GM12872 (cell line): Measurements from ENCODE around the gene TCP11.

Experiments
- TF ChIP-seq, protein P1 (sequence below): IDR thresholded peaks from 3 replicates; pipeline ENCODE4 v1.5.1; 2011; ENCODE audit warnings: low read depth, mild to moderate bottlenecking, low read length, moderate library complexity; ENCODE audit not compliant: insufficient read depth

The TCP11 gene

DNA sequence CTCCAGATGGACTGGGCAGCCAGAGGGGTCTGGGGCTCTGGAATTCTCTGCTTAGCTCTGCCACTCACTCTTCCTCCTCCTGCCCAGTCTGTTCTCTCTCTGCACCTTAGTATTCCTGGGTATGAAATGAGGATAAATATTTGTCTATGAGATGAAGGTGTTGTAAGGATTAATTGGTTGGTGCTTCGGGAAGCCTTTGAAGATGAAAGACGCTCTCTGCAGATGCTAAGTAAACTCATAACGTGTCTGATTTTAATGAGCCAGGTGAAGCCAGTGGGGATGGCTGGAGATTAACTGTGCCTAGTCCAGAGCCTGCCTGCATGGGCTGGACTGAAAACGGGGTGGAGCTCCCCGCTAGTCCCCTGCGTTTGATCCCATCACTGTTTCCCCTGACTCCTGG is 23.1 kb upstream of the TCP11 start:
- TF ChIP-seq, protein P1, sequence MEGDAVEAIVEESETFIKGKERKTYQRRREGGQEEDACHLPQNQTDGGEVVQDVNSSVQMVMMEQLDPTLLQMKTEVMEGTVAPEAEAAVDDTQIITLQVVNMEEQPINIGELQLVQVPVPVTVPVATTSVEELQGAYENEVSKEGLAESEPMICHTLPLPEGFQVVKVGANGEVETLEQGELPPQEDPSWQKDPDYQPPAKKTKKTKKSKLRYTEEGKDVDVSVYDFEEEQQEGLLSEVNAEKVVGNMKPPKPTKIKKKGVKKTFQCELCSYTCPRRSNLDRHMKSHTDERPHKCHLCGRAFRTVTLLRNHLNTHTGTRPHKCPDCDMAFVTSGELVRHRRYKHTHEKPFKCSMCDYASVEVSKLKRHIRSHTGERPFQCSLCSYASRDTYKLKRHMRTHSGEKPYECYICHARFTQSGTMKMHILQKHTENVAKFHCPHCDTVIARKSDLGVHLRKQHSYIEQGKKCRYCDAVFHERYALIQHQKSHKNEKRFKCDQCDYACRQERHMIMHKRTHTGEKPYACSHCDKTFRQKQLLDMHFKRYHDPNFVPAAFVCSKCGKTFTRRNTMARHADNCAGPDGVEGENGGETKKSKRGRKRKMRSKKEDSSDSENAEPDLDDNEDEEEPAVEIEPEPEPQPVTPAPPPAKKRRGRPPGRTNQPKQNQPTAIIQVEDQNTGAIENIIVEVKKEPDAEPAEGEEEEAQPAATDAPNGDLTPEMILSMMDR, result no peak

DNA sequence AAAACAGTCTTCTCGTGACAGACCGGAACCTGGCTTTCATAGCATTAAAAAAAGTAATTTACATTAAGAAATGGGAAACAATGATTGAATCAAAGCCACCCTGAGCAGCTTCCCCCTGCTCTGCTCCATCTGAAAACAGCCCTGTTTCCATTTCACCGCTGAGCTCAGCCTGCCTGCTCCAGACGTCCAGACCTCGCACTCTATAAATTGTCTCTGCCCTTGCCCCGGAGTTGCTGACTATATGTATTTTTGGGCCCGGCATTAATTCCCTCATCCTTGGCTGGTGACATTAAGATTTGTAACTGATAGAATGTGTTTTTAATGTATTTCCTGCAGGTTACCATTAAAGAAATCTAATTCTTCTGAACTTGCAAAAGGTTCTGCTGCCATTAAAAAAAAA is 22.7 kb upstream of the TCP11 start:
- TF ChIP-seq, protein P1, result no peak

DNA sequence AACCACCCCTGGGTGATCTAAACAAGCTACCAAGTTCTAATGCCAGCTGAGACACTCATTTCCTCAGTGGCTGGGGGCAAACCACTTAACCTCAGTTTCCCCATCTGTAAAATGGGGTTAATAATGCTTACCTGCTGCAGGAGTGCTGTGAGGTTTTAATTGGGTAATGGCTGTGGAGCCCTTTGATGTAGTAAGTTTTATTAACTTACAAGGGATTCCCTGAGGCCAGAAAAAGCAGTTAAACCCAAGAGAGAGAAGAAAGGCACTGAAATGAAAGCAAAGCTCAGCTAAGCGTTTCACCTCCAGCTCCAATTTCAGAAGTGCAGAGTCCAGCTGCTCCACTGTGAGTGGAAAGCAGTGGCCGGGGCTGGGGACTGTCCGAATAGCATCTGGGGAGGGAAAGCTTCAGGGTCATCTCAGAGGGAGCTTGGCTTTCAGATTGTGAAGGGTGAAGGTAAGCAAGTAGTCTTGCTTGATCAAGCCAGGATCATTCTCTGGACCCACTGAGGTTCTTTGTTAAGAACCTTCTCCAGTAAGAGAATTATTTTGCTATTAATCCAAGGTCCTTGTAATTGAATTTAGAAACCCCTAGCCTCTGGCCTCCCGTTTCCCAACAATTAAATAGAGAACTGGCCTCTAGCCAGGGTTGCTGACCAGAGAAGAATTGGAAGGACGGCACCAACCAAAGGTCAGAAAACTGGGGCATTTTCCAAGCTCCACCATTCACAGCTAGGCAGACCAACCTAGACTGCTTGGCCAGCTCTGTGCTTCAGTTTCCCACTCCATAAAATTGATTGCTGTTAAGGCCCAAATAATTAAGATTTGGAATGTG is 20.9 kb upstream of the TCP11 start:
- TF ChIP-seq, protein P1, result no peak

DNA sequence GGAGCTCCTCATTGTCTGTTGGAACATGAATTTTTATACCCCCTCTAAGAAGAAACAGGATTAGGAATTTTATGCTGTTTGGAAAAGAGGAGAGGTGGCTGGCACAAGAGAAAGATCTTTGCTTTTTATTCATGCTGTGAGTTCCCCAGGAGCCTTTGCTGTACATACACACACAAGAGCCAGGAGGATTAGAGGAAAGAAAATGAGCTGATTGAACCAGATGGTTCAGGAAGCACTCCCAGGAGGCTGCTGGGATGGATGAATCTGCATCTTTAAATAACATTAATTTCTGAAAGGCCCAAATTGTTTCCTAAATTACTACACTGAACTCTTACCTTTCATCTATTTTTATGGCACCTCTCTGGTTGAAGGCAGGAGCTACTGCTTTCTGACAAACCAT is 20.1 kb upstream of the TCP11 start:
- TF ChIP-seq, protein P1, result no peak

DNA sequence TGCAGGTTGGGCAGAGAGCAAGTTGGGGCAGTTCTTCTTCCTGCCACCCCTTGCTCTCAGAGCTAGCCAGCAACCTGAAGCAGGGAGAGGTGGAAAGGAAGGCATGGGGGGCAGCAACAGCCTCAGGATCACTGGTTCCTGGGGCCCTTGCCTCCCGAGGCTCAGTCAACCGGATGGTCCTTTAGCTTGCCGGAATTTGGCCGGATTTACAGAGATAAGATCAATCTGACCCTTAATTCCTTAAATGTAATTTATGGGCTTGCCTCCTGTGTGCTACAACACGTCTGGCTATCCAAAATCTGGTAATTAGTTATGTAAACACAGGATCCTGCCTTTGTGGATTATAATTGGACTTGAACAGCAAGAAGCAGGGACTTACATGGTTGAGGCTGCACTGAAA is 19.5 kb upstream of the TCP11 start:
- TF ChIP-seq, protein P1, result no peak

DNA sequence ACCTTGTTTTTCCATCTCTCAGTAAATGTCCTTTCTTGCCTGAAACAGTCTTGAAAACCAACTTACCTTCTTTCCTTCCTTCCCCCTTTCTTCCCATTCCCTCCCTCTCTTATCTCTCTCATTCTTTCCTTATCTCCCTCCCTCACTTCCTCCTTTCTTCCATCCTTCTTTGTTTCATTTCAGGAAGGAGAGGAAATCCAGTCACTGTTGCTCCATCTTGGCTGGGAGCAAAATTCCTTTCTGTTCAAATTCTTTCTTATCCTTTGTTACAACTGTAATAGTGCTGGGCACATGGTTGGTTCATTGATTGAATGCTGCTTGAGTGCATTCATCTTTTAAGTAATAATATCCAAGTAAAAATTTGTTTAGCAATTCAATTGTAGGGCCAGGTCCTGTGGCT is 17.4 kb upstream of the TCP11 start:
- TF ChIP-seq, protein P1, result no peak

DNA sequence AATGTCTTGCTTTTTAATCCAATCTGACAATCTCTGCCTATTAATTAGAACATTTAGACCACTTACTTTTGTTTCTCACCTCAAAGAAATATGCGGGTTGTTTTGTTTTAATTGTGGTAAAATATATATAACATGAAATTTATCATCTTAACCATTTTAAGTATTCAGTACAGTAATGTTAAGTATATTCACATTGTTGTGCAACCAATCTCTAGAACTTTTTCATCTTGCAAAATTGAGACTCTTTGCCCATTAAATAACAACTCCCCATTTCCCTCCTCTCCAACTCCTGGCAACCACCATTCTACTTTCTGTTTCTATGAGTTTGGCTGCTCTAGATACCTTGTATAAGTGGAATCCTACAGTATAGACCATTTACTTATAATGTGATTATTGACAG is 13.8 kb upstream of the TCP11 start:
- TF ChIP-seq, protein P1, result no peak
